Measurements from ENCODE around the gene MTHFR. TPM values are rescaled to one million over a fixed set of nuclear protein-coding genes. Genes with fewer than 3 reads are reported as not detected.

The MTHFR gene
- total RNA-seq, 1 donor = 28.4 TPM

- H3K4me3 ChIP-seq (ENCODE audit: low read length) = no peak overlapping the region
- H3K27me3 ChIP-seq (ENCODE audit: insufficient read depth, low read length) = no peaks in the 10 kb centered on the region
- no peaks in the 10 kb centered on the region for H3K9me3 ChIP-seq (ENCODE audit: low read depth, low read length)
- peaks cover 27% of the 10 kb centered on the region for H3K4me1 ChIP-seq (ENCODE audit: insufficient read depth, low read length)
Observed at GRCh38 chr1:11794446-11795237, 11.1 kb downstream of the MTHFR start.

GRCh38 chr1:11793819-11794218, 11.9 kb downstream of the MTHFR start:
- no peaks in the 10 kb centered on the region for H3K9me3 ChIP-seq (ENCODE audit: low read depth, low read length)
- H3K27me3 ChIP-seq (ENCODE audit: insufficient read depth, low read length) = no peaks in the 10 kb centered on the region
- H3K4me3 ChIP-seq (ENCODE audit: low read length) = no peak overlapping the region
- peaks cover 31% of the 10 kb centered on the region for H3K4me1 ChIP-seq (ENCODE audit: insufficient read depth, low read length)

DNA sequence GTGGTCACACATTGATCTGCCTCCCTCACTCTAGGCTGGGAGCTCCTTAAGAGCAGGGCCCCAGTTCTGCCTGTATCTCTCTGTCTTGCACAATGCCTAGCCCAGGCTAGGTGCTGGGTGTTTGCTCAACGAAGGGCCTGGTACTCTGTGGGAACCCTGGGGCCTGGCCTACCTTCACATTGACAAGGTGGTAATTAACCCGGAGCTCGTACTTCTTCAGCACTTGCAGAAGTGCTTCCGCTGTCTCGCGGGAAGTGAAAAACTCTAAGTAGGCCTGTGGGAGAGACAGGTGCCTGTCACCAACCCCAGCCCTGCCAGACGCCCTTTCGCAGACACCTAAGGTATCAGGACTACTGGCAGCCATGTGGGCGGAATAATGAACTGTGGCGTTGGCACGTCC, 13.7 kb downstream of the MTHFR start:
- H3K4me1 ChIP-seq (ENCODE audit: insufficient read depth, low read length) = peaks cover 31% of the 10 kb centered on the region
- H3K9me3 ChIP-seq (ENCODE audit: low read depth, low read length) = no peaks in the 10 kb centered on the region
- no peak overlapping the region for H3K4me3 ChIP-seq (ENCODE audit: low read length)

GRCh38 chr1:11790880-11791715, 14.7 kb downstream of the MTHFR start:
- Histone ChIP-seq H3K9me3 (ENCODE audit: low read depth, low read length) (no peaks in the 10 kb centered on the region), H3K27me3 (ENCODE audit: insufficient read depth, low read length) (no peaks in the 10 kb centered on the region), H3K4me1 (ENCODE audit: insufficient read depth, low read length) (peaks cover 31% of the 10 kb centered on the region), H3K4me3 (ENCODE audit: low read length) (no peak overlapping the region)

More for the DNA sequence above, 13.7 kb downstream of the MTHFR start:
- H3K27me3 ChIP-seq (ENCODE audit: insufficient read depth, low read length) = no peaks in the 10 kb centered on the region

DNA sequence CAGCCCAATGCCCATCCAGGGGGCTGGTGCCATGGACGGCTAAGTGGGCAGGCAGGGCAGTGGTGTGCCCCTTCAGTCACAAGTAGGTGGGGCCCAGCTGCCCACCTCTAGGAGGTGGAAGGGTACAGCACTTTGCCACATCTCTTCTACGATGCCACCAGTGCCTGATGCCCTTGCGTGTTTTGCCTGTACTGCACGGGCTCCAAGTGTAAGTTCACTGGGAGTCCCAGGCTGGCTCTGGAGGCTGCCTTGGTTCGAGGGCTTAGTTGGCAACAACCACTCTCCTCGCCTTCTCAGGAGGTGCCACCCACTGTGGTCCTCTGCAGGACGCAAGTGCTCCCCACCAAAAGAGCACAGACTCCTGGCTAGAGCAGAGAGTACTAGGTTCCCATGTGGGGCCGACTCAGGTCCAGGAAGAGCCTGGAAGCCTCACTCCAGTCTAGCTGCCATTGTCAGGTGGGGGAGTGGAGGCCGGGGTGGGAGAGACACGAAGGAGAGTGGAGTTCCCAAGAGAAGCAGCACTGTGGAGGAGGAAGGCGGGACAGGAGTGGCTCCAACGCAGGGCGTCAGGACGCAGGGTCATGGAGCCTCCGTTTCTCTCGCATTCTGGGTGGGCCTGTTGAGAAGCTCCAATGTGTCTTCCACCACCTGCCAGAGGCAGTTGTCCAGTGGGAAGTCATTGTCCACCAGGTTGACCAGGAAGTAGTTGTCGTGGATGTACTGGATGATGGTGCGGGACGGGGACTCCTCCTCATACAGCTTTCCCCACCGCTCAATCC, 15.5 kb downstream of the MTHFR start:
- Histone ChIP-seq H3K9me3 (ENCODE audit: low read depth, low read length) (no peaks in the 10 kb centered on the region), H3K4me3 (ENCODE audit: low read length) (no peak overlapping the region), H3K4me1 (ENCODE audit: insufficient read depth, low read length) (peaks cover 36% of the 10 kb centered on the region), H3K27me3 (ENCODE audit: insufficient read depth, low read length) (no peaks in the 10 kb centered on the region)

DNA sequence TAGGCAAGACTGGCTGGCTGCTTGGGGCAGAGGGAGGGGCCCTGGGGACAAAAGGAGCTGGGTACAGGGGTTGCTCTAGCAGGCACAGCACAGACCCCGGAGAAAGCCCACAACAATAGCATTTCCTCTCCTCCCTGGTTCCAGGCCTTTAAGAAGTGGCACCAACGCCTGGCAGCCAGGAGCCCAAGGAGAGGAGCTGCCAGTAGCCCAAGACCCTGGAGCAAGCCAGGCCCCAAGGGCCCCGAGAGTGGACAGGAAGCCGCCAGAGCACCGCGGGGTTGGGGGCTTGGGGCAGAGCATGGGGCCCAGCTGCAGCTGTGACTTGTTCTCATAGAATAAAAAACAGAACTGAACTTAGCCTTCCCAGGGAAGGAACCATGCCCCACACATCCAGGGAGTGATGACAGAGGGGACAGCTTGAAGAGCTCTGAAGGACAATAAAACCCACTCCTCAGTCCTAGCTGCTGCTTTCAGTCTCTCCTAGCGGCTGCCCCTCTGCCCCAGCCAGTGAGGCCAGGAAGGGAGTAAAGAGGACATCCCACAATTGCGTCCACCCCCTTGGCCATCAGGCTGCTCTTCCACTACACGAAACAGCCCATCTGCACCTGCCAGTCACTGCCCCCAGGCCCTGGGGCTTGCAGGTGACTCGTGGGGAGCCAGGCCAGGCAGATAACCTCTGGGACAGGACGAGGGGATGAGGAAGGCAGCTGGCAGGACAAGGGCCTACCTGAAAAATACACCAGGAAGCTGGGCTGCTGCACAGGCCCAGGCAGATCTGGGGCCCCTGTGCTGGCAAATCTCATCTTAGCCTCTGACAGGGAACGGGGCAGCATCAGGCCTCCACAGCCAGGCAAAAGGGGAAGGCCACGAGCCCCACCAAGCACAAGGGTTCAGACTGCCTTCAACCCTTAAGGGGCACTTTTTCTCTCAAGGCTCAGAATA, 16.4 kb downstream of the MTHFR start:
- no peaks in the 10 kb centered on the region for H3K27me3 ChIP-seq (ENCODE audit: insufficient read depth, low read length)
- no peak overlapping the region for H3K4me3 ChIP-seq (ENCODE audit: low read length)
- H3K4me1 ChIP-seq (ENCODE audit: insufficient read depth, low read length) = peaks cover 45% of the 10 kb centered on the region
- H3K9me3 ChIP-seq (ENCODE audit: low read depth, low read length) = no peaks in the 10 kb centered on the region

- Histone ChIP-seq H3K9me3 (ENCODE audit: low read depth, low read length) (no peaks in the 10 kb centered on the region), H3K4me1 (ENCODE audit: insufficient read depth, low read length) (peaks cover 46% of the 10 kb centered on the region), H3K4me3 (ENCODE audit: low read length) (no peak overlapping the region), H3K27me3 (ENCODE audit: insufficient read depth, low read length) (no peaks in the 10 kb centered on the region)
Observed at GRCh38 chr1:11788549-11789053, 17.2 kb downstream of the MTHFR start.

DNA sequence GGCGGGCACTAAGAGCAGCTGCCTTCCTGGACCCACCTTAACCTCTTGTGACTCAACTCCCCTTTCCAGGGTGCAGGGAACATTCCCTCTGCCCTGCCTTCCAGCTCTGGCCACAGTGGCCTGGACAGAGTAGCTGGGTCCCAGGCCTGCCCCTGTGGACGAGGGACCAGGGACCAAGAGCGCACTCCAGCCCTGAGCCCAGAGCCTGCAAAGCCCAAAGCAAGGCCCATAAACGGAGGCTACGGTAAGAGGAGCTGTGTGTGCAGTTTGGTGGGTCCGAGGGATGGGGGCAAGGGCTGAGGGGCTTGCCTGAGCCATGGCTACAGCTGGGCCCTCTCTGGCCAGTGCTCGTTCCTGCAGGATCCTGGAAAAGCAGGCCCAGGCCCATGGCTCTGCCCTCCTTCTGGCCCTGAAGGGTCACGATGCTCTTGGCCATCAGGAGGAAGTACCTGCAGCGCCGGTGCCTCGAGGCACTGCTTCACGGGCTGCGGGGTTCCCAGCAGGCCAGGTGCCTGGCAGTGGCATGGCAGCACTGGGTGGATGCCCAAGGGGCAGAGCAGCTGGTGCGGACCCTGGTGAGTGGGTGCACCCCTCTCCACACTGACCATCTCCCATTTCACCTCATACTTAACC, 17.8 kb downstream of the MTHFR start:
- Histone ChIP-seq H3K9me3 (ENCODE audit: low read depth, low read length) (no peaks in the 10 kb centered on the region), H3K4me3 (ENCODE audit: low read length) (no peak overlapping the region), H3K27me3 (ENCODE audit: insufficient read depth, low read length) (no peaks in the 10 kb centered on the region), H3K4me1 (ENCODE audit: insufficient read depth, low read length) (peaks cover 46% of the 10 kb centered on the region)

DNA sequence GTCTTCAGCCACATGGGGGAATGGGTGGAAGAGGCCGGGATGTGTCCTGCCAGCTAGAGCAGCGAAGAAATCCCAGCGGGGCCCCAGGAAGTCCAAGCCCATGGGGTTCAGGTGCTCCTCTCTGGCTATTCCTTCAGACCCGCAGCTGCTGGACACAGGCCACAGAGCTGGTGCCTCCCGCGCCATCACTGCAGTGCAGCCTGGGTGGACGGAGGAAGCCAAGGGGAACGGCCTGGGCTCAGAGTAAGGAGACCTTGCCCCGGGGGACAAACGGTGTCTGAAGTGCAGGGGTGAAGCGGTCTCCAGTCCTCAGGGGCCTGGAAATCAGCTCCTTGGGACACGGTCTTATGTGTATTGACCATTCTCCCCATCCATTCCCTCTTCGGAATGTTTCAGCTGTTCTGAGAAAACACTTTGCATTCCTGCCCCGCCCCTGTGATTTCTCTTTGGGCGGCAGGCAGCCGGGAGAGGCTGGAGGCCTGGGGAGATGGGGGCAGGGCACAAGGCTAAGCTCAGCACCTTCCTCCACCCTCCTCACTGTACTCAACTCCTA, 18.4 kb downstream of the MTHFR start:
- H3K4me3 ChIP-seq (ENCODE audit: low read length) = no peak overlapping the region
- peaks cover 45% of the 10 kb centered on the region for H3K4me1 ChIP-seq (ENCODE audit: insufficient read depth, low read length)
- no peaks in the 10 kb centered on the region for H3K9me3 ChIP-seq (ENCODE audit: low read depth, low read length)
- H3K27me3 ChIP-seq (ENCODE audit: insufficient read depth, low read length) = no peaks in the 10 kb centered on the region

- H3K4me1 ChIP-seq (ENCODE audit: insufficient read depth, low read length) = peaks cover 33% of the 10 kb centered on the region
- H3K27me3 ChIP-seq (ENCODE audit: insufficient read depth, low read length) = no peaks in the 10 kb centered on the region
- no peaks in the 10 kb centered on the region for H3K9me3 ChIP-seq (ENCODE audit: low read depth, low read length)
- H3K4me3 ChIP-seq (ENCODE audit: low read length) = no peak overlapping the region
Observed at GRCh38 chr1:11786168-11786567, 19.6 kb downstream of the MTHFR start.

- peaks cover 24% of the 10 kb centered on the region for H3K4me1 ChIP-seq (ENCODE audit: insufficient read depth, low read length)
- H3K9me3 ChIP-seq (ENCODE audit: low read depth, low read length) = no peaks in the 10 kb centered on the region
- H3K27me3 ChIP-seq (ENCODE audit: insufficient read depth, low read length) = no peaks in the 10 kb centered on the region
- H3K4me3 ChIP-seq (ENCODE audit: low read length) = no peak overlapping the region
Observed at GRCh38 chr1:11784993-11785769, 20.6 kb downstream of the MTHFR start.

DNA sequence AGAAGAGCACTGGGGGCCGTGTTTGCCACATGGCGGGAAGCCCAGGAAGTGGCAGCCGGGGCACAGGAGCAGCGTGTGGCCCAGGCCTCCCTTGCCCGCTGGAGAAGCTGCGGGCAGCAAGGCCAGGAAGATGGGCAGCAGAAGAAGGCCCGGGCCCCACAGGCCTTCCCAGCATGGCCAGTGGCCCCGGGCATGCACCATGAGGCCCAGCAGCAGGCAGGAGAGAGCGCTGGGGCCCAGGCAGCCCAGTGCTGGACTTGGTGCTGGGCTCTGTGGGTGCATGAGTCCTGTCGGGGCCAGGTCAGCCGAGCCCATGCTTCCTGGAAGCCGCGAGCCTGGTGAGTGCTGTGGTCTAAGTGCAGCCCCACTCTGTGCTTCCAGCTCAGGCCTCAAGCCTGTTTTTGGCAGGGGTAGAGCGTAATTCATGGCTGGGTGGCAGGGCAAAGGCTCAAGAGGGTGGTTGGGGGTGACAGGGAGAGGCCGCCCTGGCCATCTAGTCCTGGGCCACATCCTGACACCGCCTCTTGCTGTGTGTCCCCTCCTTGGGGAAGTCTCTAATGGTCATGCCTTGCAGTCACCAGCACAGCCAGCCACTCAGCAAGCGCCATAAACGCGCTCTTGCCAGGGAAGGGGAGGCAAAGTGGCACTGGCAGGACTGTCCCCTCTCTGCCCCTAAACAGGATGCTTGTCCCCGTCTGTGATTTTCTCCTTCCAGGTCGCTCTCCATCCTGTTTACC, 21.3 kb downstream of the MTHFR start:
- H3K4me3 ChIP-seq (ENCODE audit: low read length) = no peak overlapping the region

More for the DNA sequence above, 21.3 kb downstream of the MTHFR start:
- peaks cover 16% of the 10 kb centered on the region for H3K4me1 ChIP-seq (ENCODE audit: insufficient read depth, low read length)
- no peaks in the 10 kb centered on the region for H3K9me3 ChIP-seq (ENCODE audit: low read depth, low read length)
- H3K27me3 ChIP-seq (ENCODE audit: insufficient read depth, low read length) = no peaks in the 10 kb centered on the region
